Jurkat, Clone E6-1 (cell line): Measurements from ENCODE around the gene SLC22A16.

Source experiments
- DNase-seq: peaks from one replicate; pipeline ENCODE4 v3.0.0-alpha.2; 2011; ENCODE audit warnings: low read depth, low spot score
- H3K4me3 ChIP-seq: 2 replicates; pipeline ENCODE4 v1.5.1; 2011; ENCODE audit warnings: mild to moderate bottlenecking, low read length, control low read depth, moderate library complexity

The SLC22A16 gene

DNA sequence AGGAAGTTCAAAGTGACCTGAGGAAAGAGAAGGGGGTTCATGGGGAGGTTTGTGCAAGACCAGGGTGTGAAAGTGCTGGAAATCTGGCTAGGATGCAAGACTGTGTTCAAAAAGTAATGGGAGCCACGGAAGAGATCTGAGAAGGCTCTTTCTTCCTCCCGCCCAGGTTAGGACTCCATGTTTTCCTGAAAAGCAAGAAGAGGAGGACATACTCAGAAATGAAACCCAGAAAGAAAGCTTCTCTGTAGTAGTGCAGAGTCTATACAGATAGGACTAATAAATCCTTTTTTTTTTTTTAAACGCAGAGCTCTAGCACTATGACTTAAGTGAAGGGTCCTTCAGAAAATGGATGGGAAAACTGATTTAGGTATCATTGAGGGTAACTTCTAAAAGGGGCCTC, 57.8 kb downstream of the SLC22A16 start:
- no peak overlapping the region for H3K4me3 ChIP-seq
- DNase-seq, result no peak

DNA sequence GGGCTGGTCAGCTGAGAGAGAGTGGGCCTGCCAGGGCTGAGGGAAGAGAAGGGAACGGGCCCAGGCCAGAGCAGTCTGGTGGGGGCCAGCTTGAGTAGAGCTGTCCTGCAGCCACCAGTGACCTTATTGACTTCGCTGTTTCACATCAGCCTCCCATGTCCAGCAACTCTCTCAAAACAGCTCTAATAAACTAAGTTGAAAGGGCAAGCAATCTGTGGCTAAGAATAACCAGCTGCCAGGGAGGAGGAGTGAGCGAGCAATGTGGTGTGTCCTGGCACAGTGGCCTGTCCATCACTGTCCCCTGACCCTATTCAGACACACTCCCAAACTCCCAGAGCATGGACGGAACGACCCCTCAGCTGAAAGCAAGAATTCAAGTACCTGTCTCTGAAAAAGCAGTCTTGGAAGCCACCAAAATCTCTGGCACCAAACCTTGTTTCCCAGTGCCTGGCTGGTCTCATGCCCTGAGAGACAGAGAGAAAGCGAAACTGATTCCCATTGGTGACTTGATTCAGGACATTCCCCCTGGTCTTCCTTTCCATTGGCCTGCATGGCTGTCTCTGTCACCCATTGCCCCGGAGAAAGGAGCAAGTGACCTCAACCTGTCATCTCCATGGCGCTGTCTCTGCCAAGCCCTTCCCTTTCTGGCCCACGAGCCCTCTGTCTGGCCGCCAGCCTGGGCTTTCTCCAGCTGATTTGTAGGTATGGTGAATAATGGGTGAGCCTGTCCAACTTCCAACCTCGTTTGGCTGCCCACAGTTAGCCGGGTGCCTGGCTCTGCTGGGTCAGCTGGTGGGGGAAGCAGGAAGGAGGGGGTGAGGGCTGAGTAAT, 61.1 kb downstream of the SLC22A16 start, which contains the start of gene DDO:
Gene DDO (minus strand): TSS at position 490 of the 831 bp plus-strand sequence. CDS start 2,113 bp downstream, outside the sequence.
- DNase-seq, result no peak
- no peak within 1 kb of the TSS for H3K4me3 ChIP-seq

DNA sequence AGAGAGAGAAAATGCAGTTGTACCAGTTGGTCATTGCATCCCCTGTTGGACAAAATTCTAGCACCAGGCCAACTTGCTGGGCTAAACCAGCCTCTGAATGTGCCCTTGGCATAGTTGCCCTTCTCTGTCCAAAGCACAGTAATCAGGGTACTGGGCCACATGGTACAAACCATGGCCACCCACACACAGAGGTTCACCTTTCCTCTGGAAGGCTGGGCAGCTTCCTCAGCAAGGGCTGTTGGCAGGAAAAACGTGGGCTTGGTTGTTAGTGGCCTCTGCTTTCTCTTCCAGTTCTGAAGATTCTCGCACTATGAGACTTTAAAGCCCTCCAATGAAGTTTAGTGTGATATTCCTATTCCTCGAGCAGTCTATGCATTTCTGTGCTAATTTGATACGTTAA, 61.7 kb downstream of the SLC22A16 start:
- DNase-seq, result no peak
- H3K4me3 ChIP-seq, result no peak overlapping the region

DNA sequence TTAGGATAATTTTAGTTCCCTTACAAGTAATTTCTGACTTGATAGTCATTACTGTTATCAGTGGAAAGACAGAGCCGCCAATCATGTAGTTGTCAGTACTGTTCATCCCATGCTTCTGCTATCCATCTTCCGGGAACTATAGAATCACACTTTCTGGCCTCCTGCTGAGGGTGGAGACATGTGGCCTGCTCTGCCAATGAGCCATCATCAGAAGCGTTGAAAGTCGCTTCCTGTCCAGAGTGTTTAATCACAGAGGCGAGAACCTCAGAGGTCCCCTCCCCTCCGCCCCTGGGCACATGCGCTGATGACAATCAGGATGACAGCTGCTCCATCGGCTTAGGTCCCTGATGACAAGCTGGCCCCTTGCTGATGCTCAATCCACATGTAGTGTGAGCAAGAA, 64.1 kb downstream of the SLC22A16 start:
- no peak overlapping the region for H3K4me3 ChIP-seq
- DNase-seq, result no peak

DNA sequence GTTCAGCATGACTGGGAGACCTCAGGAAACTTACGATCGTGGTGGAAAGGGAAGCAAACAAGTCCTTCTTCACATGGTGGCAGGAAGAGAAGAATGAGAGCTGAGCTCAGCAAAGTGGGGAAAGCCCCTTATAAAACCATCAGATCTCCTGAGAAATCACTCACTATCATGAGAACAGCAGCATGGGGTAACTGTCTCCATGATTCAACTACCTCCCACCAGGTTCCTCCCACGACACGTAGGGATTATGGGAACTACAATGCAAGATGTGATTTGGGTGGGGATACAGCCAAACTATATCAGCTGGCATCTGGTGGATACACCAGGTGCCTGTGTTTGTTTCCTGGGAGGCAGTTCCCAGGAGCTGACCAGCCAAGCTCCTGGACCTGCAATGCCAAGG, 65.9 kb downstream of the SLC22A16 start:
- DNase-seq, result no peak
- H3K4me3 ChIP-seq, result no peak overlapping the region

DNA sequence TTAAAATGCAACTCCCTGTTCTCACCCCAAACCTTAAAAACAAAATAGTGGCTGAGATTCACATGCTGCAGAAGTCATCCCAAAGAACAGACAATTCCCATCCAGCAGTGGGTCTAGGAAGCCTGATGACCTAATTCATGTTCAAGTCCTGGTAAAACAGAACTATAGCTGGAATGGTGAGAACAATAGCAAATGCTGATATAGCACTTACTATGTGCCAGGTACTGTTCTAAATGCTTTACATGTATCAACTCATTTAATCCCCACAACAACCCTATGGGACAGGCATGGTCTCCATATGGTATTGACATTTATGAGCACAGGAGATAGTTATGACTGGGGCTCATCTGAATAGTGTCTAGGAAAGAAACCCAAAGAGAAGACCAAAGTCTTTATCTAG, 66.6 kb downstream of the SLC22A16 start:
- no peak for DNase-seq
- H3K4me3 ChIP-seq, result no peak overlapping the region

DNA sequence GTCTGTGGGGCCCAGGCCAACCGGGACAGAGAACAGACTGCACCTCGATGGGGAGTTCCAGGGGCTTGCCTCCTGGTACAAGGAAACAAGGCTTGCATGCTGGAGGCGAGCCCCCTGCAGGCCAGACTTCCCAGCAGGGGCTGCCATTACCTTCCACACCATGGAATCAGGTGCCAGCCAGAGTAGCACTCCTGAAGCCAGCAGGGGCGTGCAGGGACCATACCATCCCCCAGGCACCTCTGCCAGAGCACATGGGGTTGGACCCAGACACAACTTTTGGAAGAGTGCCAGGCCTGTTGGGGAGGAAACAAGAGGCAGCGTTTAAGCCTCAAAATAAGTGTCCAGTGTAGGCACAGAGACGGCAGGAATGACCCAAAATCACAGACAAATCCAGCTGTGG, 67.5 kb downstream of the SLC22A16 start:
- no peak for DNase-seq

DNA sequence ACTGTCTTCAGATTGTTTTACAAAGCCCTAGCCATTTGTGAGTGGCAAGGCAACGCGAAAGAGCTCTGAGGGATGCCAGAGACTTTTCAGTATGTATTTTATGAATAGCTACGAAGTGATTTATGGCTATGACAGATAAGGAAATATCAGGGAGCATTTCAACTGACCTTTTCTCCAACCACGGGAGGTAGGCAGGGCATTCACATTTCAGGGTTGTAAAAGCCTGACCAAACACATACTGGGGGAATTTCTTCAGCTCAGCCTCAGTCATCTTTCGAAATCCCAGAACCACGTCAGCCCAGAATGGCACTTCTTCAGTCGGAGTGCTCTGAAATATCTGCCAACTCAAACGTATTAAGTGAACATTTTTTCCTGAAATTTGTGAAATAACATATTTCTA, 71.8 kb downstream of the SLC22A16 start:
- no peak for DNase-seq
- H3K4me3 ChIP-seq, result no peak overlapping the region

More for the DNA sequence above, 67.5 kb downstream of the SLC22A16 start:
- H3K4me3 ChIP-seq, result no peak overlapping the region

DNA sequence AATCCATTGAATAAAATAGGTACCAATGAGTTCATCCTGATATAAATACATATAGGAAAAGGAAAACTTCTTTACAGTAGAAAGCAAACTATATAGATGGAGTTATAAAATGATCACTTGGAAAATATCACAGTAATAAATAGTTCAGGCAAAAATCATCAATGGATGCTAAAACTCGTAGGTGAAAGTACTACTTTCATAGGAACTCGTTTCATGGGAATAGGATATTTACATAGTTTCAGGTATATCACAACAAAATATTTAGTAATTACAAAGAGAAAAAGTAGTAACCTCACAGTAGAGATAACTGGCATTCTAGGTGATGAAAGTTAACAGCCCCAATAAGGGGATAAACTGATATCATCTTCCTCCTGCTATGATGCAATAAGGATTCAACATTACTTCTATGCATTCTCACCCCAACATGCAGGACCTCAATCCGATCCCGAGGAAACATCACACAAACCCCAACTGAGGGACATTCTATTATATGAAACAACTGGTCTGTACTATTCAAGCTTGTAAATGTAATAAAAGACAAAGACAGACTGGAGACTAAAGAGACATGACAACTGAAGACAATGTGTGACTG, 74.7 kb downstream of the SLC22A16 start:
- DNase-seq, result no peak
- H3K4me3 ChIP-seq, result no peak overlapping the region

DNA sequence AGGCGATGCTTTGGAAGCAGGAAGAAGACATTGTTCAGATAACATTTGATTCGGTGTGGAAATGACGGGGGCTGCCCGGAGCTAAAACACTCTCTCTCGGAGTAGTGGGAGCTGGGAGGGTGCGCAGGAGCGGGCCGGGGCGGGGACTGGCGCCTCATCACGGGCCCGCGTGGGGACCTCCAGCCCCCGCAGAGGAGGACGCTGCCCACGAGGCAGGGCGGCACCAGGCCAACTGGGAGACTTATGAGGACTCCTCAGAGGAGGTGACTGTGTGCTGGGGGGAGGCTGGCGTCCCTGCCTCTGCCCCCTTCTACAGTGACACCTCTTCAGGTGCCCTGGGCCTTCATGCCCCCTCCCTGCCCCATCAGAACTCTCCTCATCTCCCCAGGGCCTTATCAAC, 76.2 kb downstream of the SLC22A16 start:
- no peak overlapping the region for H3K4me3 ChIP-seq
- no peak for DNase-seq

DNA sequence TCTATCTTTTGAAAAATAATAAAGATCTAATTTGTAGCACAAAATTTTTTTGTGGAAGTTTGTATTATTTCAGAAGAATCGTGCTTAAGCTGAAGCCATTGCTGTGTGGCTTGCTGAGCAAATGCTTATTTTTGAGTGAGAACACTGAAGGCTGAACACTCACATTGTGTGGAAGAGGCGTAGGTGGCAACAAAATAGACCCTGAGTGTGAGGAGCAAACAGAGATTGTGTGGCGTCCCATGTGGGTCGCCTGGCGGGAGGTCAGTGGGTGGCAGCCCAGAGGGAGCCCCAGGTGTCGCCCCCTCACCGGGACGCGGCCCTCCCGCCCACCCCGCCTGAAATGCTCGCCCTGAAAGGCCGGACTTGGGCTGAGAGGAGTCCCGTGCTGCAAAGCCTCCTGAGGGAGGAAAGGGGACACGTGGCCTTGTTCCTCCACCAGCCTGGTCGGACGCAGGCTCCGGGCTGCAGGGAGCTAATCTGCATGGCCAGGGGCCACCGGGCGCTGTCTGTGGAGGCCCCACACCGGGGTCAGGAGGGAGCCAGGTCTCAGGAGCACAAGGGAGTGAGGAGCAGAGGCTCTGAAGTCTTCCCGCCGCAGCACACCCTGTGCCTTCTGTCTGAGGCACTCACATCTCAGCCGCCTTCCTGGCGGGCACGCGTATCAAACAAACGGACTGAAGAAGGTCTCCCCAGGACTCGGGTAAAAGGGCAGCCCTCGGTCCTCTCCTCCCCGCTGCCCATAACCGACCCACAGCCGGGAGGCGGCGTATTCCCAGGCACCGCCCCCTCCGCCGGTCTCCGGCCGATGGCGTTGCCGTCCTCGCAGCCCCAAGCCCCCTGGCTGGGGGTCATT, 77.0 kb downstream of the SLC22A16 start:
- H3K4me3 ChIP-seq, result no peak overlapping the region
- no peak for DNase-seq

DNA sequence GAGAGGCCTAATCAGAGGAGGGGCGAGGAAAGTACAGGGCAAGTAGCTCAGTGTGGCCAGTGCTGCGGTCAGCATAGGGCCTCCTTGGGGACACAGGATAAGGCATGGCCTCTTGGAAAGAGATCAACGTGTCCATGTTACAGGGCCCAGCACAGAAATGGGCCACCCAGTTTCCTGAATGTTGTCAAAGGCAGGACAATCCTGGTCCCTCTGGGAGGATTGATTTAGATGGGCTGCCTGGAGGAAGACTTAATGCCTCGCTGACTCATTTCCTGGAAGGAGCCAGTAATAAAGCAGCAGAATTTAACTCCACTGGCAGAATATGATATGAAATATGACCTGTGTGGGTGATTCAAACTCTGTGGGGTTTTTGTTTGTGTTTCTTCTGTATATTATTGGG, 77.6 kb downstream of the SLC22A16 start:
- DNase-seq, result no peak
- no peak overlapping the region for H3K4me3 ChIP-seq

DNA sequence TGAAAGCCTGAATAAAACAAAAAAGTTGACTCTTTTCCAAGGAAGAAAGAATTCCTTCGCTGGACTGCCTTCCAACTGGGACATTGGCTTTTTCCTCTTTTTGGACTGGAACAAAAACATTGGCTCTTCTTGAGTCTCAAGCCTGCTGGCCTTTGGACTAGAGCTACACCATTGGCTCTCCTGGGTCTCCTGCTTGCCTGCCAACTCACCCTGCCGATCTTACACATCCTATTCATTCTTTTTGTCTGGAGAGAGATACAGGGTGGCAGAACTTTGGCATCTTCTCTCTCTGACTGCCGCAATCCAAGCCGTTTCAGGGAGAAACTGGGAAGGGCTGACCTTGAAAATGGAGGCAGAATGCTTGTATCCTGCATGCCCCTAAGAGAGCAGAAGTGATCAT, 81.2 kb downstream of the SLC22A16 start:
- H3K4me3 ChIP-seq, result no peak overlapping the region
- DNase-seq, result no peak

DNA sequence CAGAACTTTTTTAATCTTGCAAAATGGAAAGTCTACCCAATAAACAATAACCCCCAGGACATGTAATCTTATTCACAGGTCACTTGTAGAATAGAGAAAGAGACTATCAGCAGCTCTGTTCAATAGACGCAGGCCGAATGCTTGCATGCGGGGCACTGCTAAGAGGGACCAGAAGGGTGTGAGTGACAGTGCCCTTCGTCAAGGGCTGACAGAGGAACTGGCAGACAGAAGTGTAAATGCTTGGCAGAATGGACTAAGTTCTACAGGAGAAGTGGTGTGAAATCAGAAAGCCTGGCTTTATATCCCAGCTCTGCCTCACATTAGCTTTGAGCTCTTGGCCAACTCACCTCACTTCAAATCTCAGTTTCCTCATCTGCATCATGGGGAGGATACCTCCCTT, 82.0 kb downstream of the SLC22A16 start:
- no peak overlapping the region for H3K4me3 ChIP-seq
- no peak for DNase-seq

DNA sequence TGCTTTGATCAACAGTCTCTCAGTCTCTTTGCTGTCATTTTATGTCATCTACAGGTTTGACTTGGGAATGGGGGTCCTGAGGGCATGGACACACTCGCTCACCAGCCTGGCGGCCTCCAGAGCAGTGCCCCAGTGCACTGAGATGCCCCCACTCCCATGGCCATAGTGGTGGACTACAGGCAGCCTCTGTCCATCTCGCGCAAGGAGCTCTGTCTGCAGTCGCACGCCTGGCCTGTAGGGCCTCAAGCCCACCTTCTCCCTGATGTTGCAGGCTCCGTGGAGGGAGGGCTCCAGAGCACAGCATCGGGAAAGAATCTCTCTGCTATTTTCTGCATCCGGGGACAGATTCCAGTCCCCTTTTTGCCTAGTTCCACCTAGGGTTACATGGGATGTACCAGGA, 83.7 kb downstream of the SLC22A16 start:
- no peak overlapping the region for H3K4me3 ChIP-seq
- no peak for DNase-seq

DNA sequence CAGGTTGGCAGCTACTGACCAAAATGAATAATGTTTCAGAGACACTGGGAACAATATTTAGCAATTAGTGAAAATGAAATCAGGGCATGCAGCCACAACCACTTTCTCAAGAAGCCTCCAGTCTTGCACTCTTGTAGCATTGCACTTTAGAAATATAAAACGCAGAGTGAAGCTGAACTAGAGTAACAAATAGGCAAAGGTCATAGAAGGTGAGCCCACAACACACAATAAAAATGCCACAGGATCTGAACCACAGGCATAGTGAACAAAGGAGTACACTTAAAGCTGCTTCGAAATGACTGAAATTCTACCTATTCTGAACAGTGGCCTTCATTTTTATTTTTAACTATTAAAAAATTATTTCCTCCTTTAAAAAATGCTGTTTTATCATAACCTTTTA, 86.0 kb downstream of the SLC22A16 start:
- H3K4me3 ChIP-seq, result no peak overlapping the region
- peak; percentile 63 for DNase-seq

DNA sequence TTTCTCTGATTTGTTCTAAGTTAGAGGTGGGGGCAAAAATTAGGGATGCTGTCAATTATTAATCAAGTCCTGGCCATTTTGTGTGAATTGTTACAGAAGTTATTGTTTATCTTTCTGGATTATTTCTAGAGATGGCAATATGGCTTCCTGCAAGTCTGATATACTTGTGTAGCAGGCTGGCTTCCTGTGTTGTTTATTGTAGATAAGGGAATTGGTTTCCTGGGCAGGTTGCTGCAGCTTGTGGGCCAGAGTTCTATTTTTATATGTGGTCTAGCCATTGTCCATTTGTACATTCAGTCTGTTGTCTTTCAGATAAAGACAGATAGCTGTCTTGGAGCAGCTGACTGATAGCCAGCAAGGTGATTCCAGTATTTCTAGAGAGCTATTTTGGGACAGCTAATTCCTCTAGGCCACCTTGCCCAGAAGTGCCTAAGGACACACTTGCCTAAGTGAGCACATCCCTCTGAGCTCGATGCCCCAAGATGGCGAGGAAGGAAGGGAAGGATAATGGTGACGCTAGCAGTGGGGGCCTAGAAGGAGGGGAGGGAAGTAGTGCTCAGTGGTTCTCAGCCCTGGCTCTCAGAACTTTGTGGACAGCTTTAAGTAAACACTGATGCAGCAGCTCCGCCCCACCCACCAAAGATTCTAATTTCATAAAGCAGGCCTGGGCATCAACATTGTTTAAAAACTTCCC, 86.6 kb downstream of the SLC22A16 start:
- peak; percentile 74 for DNase-seq
- no peak overlapping the region for H3K4me3 ChIP-seq

DNA sequence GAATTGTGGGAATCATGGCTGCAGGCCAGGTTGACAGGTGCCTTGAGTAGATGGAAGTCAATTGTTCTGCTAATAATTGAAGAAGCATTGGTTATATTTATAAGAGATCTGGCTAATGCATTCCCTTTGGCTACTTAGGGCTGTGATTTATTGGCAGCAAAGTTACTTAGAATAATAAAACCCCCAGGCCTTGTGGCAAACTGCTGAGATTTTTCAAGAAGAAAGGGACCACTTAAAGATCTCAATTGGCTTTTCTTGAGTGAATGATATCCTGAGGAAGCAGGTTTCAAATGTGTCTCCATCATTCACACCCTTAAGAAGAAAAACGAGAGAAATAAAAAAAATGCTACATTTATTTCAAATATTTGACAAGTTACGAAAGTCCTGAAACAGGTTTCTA, 88.4 kb downstream of the SLC22A16 start:
- DNase-seq, result no peak
- H3K4me3 ChIP-seq, result no peak overlapping the region

DNA sequence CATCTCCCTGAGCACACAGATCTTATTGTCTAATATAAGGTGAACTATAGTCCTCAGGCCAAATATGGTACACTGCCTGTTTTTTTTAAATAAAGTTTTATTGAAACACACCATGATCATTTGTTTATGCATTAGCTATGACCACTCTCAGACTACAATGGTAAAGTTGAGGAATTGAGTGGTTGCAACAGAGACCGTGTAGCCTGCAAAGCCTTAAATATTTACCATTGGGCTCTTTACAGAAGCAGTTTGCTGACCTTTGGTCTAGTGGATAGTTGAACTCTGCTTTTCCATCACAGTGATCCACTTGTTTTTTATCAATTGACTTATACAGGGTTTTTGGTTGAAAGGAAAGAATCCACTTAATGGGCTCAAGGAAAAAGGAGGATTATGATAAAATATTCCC, 91.0 kb downstream of the SLC22A16 start:
- no peak for DNase-seq
- no peak overlapping the region for H3K4me3 ChIP-seq
